ENCODE results near the gene HS6ST2.

DNA sequence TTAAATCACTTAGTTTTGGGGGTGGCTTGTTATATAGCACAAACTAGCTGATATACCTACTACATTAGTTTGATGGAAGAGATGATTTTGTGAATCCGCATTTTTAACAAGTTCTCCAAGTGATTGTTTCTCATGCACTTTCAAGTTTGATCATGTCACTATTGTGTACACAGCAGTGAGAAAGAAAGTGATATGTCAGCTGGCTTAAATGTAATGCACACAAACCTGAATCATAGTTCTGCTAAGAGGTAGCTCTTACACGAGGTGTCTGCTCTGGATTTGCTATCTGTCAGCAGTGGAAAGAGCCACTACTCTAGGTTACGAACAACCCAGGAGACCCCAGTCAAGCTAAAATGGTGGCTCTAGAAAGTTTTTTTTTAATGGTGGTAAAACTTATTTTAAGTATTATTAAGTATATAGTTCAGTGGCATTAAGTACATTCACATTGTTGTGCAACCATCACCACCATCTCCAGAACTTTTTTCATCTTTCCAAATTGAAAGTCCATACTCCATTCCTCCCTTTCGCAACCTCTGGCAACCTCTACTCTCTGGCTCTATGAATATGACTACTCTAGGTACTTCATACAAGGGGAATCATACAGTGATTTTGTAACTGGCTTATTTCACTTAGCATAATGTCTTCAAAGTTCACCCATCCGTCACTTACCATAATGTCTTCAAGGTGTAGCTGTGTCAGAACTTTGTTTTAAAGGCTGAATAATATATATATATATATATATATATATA, 147.3 kb downstream of the HS6ST2 start:
- TF ChIP-seq EZH2phosphoT487 (IDR thresholded peaks at IDR 0.05; ENCODE audit: borderline replicate concordance, low read depth, low read length) = no peak
- TF ChIP-seq, protein P1, sequence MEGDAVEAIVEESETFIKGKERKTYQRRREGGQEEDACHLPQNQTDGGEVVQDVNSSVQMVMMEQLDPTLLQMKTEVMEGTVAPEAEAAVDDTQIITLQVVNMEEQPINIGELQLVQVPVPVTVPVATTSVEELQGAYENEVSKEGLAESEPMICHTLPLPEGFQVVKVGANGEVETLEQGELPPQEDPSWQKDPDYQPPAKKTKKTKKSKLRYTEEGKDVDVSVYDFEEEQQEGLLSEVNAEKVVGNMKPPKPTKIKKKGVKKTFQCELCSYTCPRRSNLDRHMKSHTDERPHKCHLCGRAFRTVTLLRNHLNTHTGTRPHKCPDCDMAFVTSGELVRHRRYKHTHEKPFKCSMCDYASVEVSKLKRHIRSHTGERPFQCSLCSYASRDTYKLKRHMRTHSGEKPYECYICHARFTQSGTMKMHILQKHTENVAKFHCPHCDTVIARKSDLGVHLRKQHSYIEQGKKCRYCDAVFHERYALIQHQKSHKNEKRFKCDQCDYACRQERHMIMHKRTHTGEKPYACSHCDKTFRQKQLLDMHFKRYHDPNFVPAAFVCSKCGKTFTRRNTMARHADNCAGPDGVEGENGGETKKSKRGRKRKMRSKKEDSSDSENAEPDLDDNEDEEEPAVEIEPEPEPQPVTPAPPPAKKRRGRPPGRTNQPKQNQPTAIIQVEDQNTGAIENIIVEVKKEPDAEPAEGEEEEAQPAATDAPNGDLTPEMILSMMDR (conservative IDR thresholded peaks at IDR 0.05; ENCODE audit: low read length) = no peak
